Measurements from ENCODE around the gene SETD7. TPM values are rescaled to one million over a fixed set of nuclear protein-coding genes. Genes with fewer than 3 reads are reported as not detected.
A peak's percentile ranks its signal among the peaks of the same experiment; 100 is the strongest.

Gene SETD7
- total RNA-seq, 1 donor from 2014 or later = 11.9 TPM

DNA sequence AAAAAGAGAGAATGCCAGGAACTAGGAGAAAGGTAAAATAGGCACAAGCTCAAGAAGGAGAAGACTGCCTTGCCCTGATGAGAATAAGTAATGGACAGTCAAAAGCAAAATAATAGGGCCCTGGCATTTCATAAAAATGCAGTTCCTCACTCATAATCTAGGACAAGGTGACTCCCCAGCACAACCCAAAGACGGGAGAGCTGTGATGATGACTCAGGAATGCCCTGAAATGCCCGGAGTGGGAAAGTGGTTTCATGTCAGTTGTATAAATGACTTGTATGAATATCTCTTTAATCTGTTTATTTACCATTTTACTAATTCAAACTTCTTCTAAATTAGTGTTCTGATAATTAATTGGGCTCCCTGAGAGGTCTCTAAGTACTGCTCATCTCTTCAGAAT is 28.8 kb upstream of the SETD7 start:
- H3K27ac Mint-ChIP-seq = no peak overlapping the region
- peaks cover 5% of the 10 kb centered on the region for H3K9me3 Mint-ChIP-seq (ENCODE audit: low read depth)
- H3K27me3 Mint-ChIP-seq = no peaks in the 10 kb centered on the region
- no peaks in the 10 kb centered on the region for H3K36me3 Mint-ChIP-seq (ENCODE audit: insufficient read depth)
- peaks cover 4% of the 10 kb centered on the region for H3K4me1 Mint-ChIP-seq (ENCODE audit: low read depth)
- no peak overlapping the region for H3K4me3 Mint-ChIP-seq (ENCODE audit: low read depth)
- no peak for DNase-seq (ENCODE audit: low spot score, unreplicated experiment)
- TF ChIP-seq, protein P1, sequence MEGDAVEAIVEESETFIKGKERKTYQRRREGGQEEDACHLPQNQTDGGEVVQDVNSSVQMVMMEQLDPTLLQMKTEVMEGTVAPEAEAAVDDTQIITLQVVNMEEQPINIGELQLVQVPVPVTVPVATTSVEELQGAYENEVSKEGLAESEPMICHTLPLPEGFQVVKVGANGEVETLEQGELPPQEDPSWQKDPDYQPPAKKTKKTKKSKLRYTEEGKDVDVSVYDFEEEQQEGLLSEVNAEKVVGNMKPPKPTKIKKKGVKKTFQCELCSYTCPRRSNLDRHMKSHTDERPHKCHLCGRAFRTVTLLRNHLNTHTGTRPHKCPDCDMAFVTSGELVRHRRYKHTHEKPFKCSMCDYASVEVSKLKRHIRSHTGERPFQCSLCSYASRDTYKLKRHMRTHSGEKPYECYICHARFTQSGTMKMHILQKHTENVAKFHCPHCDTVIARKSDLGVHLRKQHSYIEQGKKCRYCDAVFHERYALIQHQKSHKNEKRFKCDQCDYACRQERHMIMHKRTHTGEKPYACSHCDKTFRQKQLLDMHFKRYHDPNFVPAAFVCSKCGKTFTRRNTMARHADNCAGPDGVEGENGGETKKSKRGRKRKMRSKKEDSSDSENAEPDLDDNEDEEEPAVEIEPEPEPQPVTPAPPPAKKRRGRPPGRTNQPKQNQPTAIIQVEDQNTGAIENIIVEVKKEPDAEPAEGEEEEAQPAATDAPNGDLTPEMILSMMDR (IDR thresholded peaks at IDR 0.05; ENCODE audit: unreplicated experiment) = no peak

DNA sequence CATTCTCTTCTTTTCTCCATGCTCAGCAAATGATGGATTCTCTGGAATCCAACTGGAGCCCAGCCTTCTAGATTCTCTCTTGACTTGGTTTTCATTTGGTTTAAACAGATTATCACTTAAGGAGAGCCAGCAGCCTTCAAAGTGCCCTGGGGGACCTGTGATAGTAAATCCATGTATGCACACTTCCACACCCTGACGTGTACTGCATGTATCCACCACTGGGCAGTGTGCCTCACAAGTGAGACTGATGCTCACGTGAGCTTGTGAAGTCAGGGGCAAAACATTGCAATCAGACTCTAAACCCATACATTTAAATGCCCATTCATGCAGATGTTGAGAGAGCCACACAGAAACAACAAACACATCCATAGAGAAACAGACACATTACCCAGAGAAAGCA is 28.0 kb upstream of the SETD7 start:
- Mint-ChIP-seq H3K27ac (no peak overlapping the region), H3K36me3 (ENCODE audit: insufficient read depth) (no peaks in the 10 kb centered on the region), H3K4me1 (ENCODE audit: low read depth) (peaks cover 4% of the 10 kb centered on the region), H3K4me3 (ENCODE audit: low read depth) (no peak overlapping the region), H3K9me3 (ENCODE audit: low read depth) (peaks cover 5% of the 10 kb centered on the region), H3K27me3 (no peaks in the 10 kb centered on the region)
- TF ChIP-seq, protein P1 (IDR thresholded peaks at IDR 0.05; ENCODE audit: unreplicated experiment) = no peak
- DNase-seq (ENCODE audit: low spot score, unreplicated experiment) = no peak

DNA sequence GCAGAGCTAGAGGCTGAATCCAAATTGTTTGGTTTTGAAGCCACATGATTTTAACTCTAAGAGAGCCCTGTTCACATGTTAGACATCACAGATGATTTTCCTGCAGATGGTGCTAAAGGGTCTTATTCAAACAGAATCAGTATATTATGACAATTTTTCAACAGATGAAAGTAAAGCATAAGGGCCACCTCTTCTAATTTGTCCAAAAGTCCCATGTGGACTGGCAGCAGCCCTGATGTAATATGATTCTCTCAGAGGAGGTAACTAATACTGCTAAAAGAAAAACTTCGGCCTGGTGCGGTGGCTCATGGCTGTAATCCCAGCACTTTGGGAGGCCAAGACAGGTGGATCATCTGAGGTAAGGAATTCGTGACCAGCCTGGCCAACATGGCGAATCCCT is 26.0 kb upstream of the SETD7 start:
- Mint-ChIP-seq H3K27me3 (no peaks in the 10 kb centered on the region), H3K4me3 (ENCODE audit: low read depth) (no peak overlapping the region), H3K9me3 (ENCODE audit: low read depth) (peaks cover 5% of the 10 kb centered on the region), H3K4me1 (ENCODE audit: low read depth) (peaks cover 15% of the 10 kb centered on the region), H3K27ac (no peak overlapping the region), H3K36me3 (ENCODE audit: insufficient read depth) (no peaks in the 10 kb centered on the region)
- no peak for DNase-seq (ENCODE audit: low spot score, unreplicated experiment)
- TF ChIP-seq, protein P1 (IDR thresholded peaks at IDR 0.05; ENCODE audit: unreplicated experiment) = no peak

DNA sequence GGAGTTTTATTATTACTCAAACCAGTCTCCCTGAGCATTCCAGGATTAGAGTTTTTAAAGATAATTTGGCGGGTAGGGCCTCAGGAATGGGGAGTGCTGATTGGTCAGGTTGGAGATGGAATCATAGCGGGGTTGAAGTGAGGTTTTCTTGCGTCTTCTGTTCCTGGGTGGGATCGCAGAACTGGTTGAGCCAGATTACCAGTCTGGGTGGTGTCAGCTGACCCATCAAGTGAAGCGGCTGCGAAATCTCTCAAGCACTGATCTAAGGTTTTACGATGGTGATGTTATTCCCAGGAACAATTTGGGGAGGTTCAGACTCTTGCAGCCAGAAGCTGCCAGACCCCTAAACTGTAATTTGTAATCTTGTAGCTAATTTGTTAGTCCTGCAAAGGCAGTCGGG is 25.1 kb upstream of the SETD7 start:
- TF ChIP-seq, protein P1 (IDR thresholded peaks at IDR 0.05; ENCODE audit: unreplicated experiment) = no peak
- no peaks in the 10 kb centered on the region for H3K36me3 Mint-ChIP-seq (ENCODE audit: insufficient read depth)
- peak overlapping the region; percentile 52 for H3K27ac Mint-ChIP-seq
- DNase-seq (ENCODE audit: low spot score, unreplicated experiment) = no peak
- H3K4me3 Mint-ChIP-seq (ENCODE audit: low read depth) = no peak overlapping the region
- no peaks in the 10 kb centered on the region for H3K27me3 Mint-ChIP-seq
- peaks cover 5% of the 10 kb centered on the region for H3K9me3 Mint-ChIP-seq (ENCODE audit: low read depth)
- peaks cover 15% of the 10 kb centered on the region for H3K4me1 Mint-ChIP-seq (ENCODE audit: low read depth)

DNA sequence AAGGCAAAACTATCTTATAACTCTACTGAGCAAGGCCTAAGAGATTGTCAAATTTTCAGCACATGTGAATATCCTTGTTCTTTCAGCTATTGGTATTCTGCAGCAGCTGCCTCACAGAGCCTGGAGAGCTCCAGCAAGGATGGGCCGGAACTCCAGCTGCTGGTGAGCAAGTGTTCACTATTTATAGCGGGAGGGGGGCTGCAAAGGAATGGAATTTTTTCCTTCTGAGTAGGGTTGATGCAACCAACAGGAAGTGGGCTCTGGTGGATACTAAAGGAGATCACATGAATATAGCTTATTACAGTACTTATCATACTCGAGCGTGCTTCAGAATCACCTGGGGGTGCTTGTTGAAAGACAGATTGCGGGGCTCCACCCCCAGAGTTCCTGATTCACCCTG is 20.2 kb upstream of the SETD7 start:
- H3K27ac Mint-ChIP-seq = no peak overlapping the region
- H3K36me3 Mint-ChIP-seq (ENCODE audit: insufficient read depth) = no peaks in the 10 kb centered on the region
- H3K27me3 Mint-ChIP-seq = peaks cover 9% of the 10 kb centered on the region
- H3K4me1 Mint-ChIP-seq (ENCODE audit: low read depth) = peaks cover 16% of the 10 kb centered on the region
- peaks cover 5% of the 10 kb centered on the region for H3K9me3 Mint-ChIP-seq (ENCODE audit: low read depth)
- no peak overlapping the region for H3K4me3 Mint-ChIP-seq (ENCODE audit: low read depth)
- no peak for DNase-seq (ENCODE audit: low spot score, unreplicated experiment)
- TF ChIP-seq, protein P1 (IDR thresholded peaks at IDR 0.05; ENCODE audit: unreplicated experiment) = no peak
